ENCODE results near the gene UQCC2. TPM values are rescaled to one million over a fixed set of nuclear protein-coding genes. Genes with fewer than 3 reads are reported as not detected.

The UQCC2 gene
- total and polyA plus RNA-seq, 8 donors: 54.4 to 83.1 (median 61.0) TPM

GRCh38 chr6:33688006-33688405 lies 23.5 kb downstream of the UQCC2 start:
- Histone ChIP-seq H3K4me1 (peaks cover 0 to 14% of the 10 kb centered on the region in 2 donors), H3K4me3 (no peak overlapping the region), H3K27ac (no peak overlapping the region), H3K36me3 (peaks cover 0 to 100% of the 10 kb centered on the region in 2 donors), H3K9me3 (no peaks in the 10 kb centered on the region), H3K27me3 (no peaks in the 10 kb centered on the region)
- intact Hi-C loops (cut with DNase I): no loop called here
- DNase-seq: no peak
- TF ChIP-seq CTCF (IDR thresholded peaks at IDR 0.05): no peak
- no peak for ATAC-seq

DNA sequence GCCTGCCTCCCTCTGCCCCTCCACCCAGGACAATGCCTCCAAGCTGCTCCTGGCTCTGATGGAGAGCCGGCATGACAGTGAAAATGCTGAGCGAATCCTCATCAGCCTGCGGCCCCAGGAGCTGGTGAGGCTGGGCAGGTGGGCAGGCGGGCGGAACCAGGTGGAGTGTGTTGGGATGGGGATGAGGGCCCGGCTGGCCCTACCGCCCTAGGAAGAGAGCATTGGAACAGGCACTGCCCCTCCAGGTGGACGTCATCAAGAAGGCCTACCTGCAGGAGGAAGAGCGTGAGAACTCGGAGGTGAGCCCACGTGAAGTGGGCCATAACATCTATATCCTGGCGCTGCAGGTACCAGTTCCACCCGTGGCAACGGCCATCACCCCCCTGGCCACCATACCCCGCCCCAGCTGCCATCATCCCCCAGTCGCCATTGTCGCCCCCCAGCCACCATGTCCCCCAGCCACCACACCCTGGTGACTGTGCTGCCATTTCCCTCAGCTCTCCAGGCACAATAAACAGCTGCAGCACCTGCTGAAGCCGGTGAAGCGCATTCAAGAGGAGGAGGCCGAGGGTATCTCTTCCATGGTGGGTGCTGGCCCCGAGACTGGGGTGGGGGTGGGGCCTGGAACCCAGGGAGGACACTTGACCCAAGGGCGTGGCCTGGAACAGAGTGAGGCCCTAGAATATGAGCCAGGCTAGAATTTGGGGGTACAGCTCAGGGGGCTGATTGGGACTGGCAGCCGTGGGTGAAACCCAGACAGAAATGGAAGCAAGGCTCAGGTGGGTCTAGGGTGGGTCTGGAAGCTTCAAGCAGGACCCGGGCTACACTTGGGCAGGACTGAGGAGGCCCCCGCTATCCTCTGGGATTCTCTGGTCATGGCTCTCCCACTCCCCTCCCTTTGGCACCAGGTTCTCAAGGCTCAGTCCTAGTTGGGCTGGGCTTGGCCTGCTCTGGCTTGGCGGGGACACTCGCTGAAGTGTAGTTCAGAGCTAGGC lies 24.2 kb downstream of the UQCC2 start:
- Histone ChIP-seq H3K4me3 (no peak overlapping the region), H3K4me1 (peaks cover 0 to 7% of the 10 kb centered on the region in 2 donors), H3K27me3 (no peaks in the 10 kb centered on the region), H3K27ac (no peak overlapping the region), H3K36me3 (peaks cover 0 to 100% of the 10 kb centered on the region in 2 donors), H3K9me3 (no peaks in the 10 kb centered on the region)
- DNase-seq (no peak), ATAC-seq (no peak)
- intact Hi-C loops (cut with DNase I): no loop called here
- no peak for TF ChIP-seq CTCF (IDR thresholded peaks at IDR 0.05)

- no peaks in the 10 kb centered on the region for H3K9me3 ChIP-seq
- peaks cover 0 to 100% of the 10 kb centered on the region in 2 donors for H3K36me3 ChIP-seq
- intact Hi-C loops (cut with DNase I): no loop called here
- H3K27ac ChIP-seq: no peak overlapping the region
- TF ChIP-seq CTCF (IDR thresholded peaks at IDR 0.05): no peak
- no peak for ATAC-seq
- DNase-seq: no peak
- no peaks in the 10 kb centered on the region for H3K4me1 ChIP-seq
- no peak overlapping the region for H3K4me3 ChIP-seq
- H3K27me3 ChIP-seq: no peaks in the 10 kb centered on the region
These were observed 25.1 kb downstream of the UQCC2 start for GRCh38 chr6:33686225-33686924.

GRCh38 chr6:33685411-33686224 lies 25.9 kb downstream of the UQCC2 start:
- ATAC-seq: no peak
- H3K27me3 ChIP-seq: no peaks in the 10 kb centered on the region
- intact Hi-C loops (cut with DNase I): no loop called here
- no peaks in the 10 kb centered on the region for H3K9me3 ChIP-seq
- peak in 1 of 4 donors; percentile 76 for DNase-seq
- no peak overlapping the region for H3K27ac ChIP-seq
- no peaks in the 10 kb centered on the region for H3K4me1 ChIP-seq
- H3K4me3 ChIP-seq: no peak overlapping the region
- no peak for TF ChIP-seq CTCF (IDR thresholded peaks at IDR 0.05)
- peaks cover 0 to 100% of the 10 kb centered on the region in 2 donors for H3K36me3 ChIP-seq

Data from left lung (tissue), 10 donors.